Measurements from ENCODE around the gene SLC35G1. TPM values are rescaled to one million over a fixed set of nuclear protein-coding genes. Genes with fewer than 3 reads are reported as not detected.

The SLC35G1 gene
- total RNA-seq, 1 experiment from 2014 or later = 5.1 TPM

DNA sequence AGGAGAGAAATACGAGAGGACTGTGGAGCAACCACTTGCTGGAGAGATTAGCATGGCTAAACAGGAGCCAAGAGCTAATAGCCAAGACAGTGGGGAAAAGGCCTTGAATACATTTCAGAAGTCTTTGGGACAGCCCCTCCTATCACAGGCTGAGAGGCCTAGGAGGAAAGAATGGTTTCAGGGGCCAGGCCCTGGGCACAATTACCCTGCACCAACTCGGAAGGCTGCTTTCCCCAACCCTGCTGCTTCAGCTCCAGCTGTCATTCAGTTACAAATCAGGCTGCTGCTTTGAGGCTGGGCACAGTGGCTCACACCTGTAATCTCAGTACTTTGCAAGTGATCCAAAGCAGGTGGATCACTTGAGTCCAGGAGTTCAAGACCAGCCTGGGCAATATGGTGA lies 32.0 kb upstream of the SLC35G1 start:
- ATAC-seq (no peak), DNase-seq (ENCODE audit: low spot score) (no peak)
- H3K4me1 Mint-ChIP-seq = no peaks in the 10 kb centered on the region
- H3K9me3 Mint-ChIP-seq = peaks cover 20% of the 10 kb centered on the region
- H3K27me3 Mint-ChIP-seq (ENCODE audit: low read depth) = peaks cover 70% of the 10 kb centered on the region
- ChIA-PET POLR2A (no interaction called here), CTCF (no interaction called here)
- H3K27ac Mint-ChIP-seq = no peak overlapping the region
- TF ChIP-seq NFYB (CRISPR knock-in tag; conservative IDR thresholded peaks at IDR 0.05; ENCODE audit: low read depth) = no peak
- no peak for TF ChIP-seq FOXP1 (CRISPR knock-in tag; IDR thresholded peaks at IDR 0.05; ENCODE audit: borderline replicate concordance)
- TF ChIP-seq CDX4 (CRISPR knock-in tag; IDR thresholded peaks at IDR 0.05; ENCODE audit: borderline replicate concordance) = no peak
- TF ChIP-seq, protein P1, sequence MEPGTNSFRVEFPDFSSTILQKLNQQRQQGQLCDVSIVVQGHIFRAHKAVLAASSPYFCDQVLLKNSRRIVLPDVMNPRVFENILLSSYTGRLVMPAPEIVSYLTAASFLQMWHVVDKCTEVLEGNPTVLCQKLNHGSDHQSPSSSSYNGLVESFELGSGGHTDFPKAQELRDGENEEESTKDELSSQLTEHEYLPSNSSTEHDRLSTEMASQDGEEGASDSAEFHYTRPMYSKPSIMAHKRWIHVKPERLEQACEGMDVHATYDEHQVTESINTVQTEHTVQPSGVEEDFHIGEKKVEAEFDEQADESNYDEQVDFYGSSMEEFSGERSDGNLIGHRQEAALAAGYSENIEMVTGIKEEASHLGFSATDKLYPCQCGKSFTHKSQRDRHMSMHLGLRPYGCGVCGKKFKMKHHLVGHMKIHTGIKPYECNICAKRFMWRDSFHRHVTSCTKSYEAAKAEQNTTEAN (CRISPR knock-in tag; IDR thresholded peaks at IDR 0.05) = no peak
- no peak for TF ChIP-seq NFATC4 (CRISPR knock-in tag; IDR thresholded peaks at IDR 0.05)
- TF ChIP-seq, protein P2, sequence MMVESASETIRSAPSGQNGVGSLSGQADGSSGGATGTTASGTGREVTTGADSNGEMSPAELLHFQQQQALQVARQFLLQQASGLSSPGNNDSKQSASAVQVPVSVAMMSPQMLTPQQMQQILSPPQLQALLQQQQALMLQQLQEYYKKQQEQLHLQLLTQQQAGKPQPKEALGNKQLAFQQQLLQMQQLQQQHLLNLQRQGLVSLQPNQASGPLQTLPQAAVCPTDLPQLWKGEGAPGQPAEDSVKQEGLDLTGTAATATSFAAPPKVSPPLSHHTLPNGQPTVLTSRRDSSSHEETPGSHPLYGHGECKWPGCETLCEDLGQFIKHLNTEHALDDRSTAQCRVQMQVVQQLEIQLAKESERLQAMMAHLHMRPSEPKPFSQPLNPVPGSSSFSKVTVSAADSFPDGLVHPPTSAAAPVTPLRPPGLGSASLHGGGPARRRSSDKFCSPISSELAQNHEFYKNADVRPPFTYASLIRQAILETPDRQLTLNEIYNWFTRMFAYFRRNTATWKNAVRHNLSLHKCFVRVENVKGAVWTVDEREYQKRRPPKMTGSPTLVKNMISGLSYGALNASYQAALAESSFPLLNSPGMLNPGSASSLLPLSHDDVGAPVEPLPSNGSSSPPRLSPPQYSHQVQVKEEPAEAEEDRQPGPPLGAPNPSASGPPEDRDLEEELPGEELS (CRISPR knock-in tag; IDR thresholded peaks at IDR 0.05) = no peak
- no peak for TF ChIP-seq JAZF1 (CRISPR knock-in tag; IDR thresholded peaks at IDR 0.05)
- TF ChIP-seq IRF2 (CRISPR knock-in tag; IDR thresholded peaks at IDR 0.05; ENCODE audit: borderline replicate concordance, low read depth) = no peak
- TF ChIP-seq ZNF425 (CRISPR knock-in tag; conservative IDR thresholded peaks at IDR 0.05) = no peak
- no peak for TF ChIP-seq IRF1 (CRISPR knock-in tag; IDR thresholded peaks at IDR 0.05)
- TF ChIP-seq, protein P3, sequence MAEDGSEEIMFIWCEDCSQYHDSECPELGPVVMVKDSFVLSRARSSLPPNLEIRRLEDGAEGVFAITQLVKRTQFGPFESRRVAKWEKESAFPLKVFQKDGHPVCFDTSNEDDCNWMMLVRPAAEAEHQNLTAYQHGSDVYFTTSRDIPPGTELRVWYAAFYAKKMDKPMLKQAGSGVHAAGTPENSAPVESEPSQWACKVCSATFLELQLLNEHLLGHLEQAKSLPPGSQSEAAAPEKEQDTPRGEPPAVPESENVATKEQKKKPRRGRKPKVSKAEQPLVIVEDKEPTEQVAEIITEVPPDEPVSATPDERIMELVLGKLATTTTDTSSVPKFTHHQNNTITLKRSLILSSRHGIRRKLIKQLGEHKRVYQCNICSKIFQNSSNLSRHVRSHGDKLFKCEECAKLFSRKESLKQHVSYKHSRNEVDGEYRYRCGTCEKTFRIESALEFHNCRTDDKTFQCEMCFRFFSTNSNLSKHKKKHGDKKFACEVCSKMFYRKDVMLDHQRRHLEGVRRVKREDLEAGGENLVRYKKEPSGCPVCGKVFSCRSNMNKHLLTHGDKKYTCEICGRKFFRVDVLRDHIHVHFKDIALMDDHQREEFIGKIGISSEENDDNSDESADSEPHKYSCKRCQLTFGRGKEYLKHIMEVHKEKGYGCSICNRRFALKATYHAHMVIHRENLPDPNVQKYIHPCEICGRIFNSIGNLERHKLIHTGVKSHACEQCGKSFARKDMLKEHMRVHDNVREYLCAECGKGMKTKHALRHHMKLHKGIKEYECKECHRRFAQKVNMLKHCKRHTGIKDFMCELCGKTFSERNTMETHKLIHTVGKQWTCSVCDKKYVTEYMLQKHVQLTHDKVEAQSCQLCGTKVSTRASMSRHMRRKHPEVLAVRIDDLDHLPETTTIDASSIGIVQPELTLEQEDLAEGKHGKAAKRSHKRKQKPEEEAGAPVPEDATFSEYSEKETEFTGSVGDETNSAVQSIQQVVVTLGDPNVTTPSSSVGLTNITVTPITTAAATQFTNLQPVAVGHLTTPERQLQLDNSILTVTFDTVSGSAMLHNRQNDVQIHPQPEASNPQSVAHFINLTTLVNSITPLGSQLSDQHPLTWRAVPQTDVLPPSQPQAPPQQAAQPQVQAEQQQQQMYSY (CRISPR knock-in tag; IDR thresholded peaks at IDR 0.05) = no peak
- H3K36me3 Mint-ChIP-seq = peaks cover 7% of the 10 kb centered on the region; the same call in 1 of the 2 replicates
- H3K4me3 Mint-ChIP-seq = no peak overlapping the region

- Mint-ChIP-seq H3K27me3 (ENCODE audit: low read depth) (peaks cover 54% of the 10 kb centered on the region), H3K4me1 (no peaks in the 10 kb centered on the region), H3K4me3 (no peak overlapping the region), H3K9me3 (peaks cover 18% of the 10 kb centered on the region), H3K36me3 (peaks cover 6% of the 10 kb centered on the region; the same call in 1 of the 2 replicates), H3K27ac (no peak overlapping the region)
- ATAC-seq (no peak), DNase-seq (ENCODE audit: low spot score) (no peak)
- POLR2A ChIA-PET = no interaction called here
- CTCF ChIA-PET = no interaction called here
- TF ChIP-seq ZNF423 (CRISPR knock-in tag; IDR thresholded peaks at IDR 0.05) (no peak), CREM (CRISPR knock-in tag; IDR thresholded peaks at IDR 0.05) (no peak), TEAD4 (CRISPR knock-in tag; IDR thresholded peaks at IDR 0.05) (no peak), ZNF396 (CRISPR knock-in tag; IDR thresholded peaks at IDR 0.05; ENCODE audit: borderline replicate concordance) (no peak), E2F1 (CRISPR knock-in tag; IDR thresholded peaks at IDR 0.05) (no peak), GRHL2 (CRISPR knock-in tag; IDR thresholded peaks at IDR 0.05; ENCODE audit: insufficient replicate concordance, severe bottlenecking) (no peak), TCF7 (CRISPR knock-in tag; IDR thresholded peaks at IDR 0.05; ENCODE audit: low read depth) (no peak)
- TF ChIP-seq, protein P4, sequence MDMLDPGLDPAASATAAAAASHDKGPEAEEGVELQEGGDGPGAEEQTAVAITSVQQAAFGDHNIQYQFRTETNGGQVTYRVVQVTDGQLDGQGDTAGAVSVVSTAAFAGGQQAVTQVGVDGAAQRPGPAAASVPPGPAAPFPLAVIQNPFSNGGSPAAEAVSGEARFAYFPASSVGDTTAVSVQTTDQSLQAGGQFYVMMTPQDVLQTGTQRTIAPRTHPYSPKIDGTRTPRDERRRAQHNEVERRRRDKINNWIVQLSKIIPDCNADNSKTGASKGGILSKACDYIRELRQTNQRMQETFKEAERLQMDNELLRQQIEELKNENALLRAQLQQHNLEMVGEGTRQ (CRISPR knock-in tag; IDR thresholded peaks at IDR 0.05) = no peak
- TF ChIP-seq, protein P5, sequence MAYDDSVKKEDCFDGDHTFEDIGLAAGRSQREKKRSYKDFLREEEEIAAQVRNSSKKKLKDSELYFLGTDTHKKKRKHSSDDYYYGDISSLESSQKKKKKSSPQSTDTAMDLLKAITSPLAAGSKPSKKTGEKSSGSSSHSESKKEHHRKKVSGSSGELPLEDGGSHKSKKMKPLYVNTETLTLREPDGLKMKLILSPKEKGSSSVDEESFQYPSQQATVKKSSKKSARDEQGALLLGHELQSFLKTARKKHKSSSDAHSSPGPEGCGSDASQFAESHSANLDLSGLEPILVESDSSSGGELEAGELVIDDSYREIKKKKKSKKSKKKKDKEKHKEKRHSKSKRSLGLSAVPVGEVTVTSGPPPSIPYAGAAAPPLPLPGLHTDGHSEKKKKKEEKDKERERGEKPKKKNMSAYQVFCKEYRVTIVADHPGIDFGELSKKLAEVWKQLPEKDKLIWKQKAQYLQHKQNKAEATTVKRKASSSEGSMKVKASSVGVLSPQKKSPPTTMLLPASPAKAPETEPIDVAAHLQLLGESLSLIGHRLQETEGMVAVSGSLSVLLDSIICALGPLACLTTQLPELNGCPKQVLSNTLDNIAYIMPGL (CRISPR knock-in tag; IDR thresholded peaks at IDR 0.05) = no peak
Observed at GRCh38 chr10:93865794-93866425, 27.9 kb upstream of the SLC35G1 start.

Measured in WTC11 (cell line).